ENCODE results near the gene LDLRAD4.

DNA sequence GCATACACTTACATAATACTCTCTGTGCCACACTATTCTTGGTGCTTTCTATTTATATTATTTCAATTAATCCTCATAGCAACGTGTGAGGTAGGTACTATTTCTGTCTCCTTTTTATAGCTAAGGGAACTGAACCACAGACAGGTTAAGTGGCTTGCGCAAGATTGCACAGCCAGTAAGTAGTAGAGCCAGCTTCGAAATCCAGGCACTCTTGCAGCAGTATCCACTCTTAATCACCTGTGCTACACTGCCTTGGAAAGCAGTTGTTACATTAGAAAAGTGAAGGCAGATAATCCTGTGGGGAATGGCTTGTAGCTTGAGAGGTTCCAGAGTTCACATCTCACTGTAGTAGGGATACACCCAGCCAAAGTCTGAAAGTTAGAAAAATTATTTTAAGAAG, 198.3 kb downstream of the LDLRAD4 start:
- TF ChIP-seq ELF4 (IDR thresholded peaks at IDR 0.05), result no peak
- no peak for TF ChIP-seq NFRKB (IDR thresholded peaks at IDR 0.05)
- no peak for TF ChIP-seq SP1 (IDR thresholded peaks at IDR 0.05)
- TF ChIP-seq, protein P1, sequence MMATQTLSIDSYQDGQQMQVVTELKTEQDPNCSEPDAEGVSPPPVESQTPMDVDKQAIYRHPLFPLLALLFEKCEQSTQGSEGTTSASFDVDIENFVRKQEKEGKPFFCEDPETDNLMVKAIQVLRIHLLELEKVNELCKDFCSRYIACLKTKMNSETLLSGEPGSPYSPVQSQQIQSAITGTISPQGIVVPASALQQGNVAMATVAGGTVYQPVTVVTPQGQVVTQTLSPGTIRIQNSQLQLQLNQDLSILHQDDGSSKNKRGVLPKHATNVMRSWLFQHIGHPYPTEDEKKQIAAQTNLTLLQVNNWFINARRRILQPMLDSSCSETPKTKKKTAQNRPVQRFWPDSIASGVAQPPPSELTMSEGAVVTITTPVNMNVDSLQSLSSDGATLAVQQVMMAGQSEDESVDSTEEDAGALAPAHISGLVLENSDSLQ (IDR thresholded peaks at IDR 0.05), result no peak
- no peak for TF ChIP-seq ZNF384 (IDR thresholded peaks at IDR 0.05)

Measured in HEK293T (cell line).